ENCODE measurements around the gene OARD1.

OARD1 gene

DNA sequence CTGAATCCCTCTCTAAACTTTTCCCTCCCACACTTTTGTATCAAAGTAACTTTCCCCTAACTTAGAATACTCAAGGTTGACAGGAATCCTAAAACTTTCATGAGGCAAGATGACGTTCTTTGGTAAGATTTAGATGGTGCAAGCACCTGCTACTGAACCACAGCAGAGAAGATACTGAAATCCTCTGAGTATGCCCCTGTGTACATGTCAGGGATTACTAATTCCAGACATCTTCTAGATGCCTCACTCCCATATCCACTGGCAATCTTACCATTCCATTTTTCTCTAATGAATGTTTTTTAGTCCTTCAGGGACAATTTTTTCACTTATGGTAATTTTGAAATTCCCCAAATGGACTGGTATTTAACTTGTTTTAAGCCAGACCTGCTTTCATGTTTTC lies 10.1 kb downstream of the OARD1 start:
- Mint-ChIP-seq H3K27ac (no peak overlapping the region), H3K9me3 (no peaks in the 10 kb centered on the region), H3K4me3 (no peak overlapping the region), H3K27me3 (no peaks in the 10 kb centered on the region), H3K4me1 (peaks cover 11% of the 10 kb centered on the region)
- DNase-seq (no peak), ATAC-seq (no peak)

GRCh38 chr6:41061196-41061726 lies 10.9 kb downstream of the OARD1 start:
- Mint-ChIP-seq H3K9me3 (no peaks in the 10 kb centered on the region), H3K27me3 (no peaks in the 10 kb centered on the region), H3K4me3 (no peak overlapping the region), H3K27ac (no peak overlapping the region), H3K4me1 (peaks cover 5% of the 10 kb centered on the region)
- ATAC-seq (no peak), DNase-seq (no peak)

DNA sequence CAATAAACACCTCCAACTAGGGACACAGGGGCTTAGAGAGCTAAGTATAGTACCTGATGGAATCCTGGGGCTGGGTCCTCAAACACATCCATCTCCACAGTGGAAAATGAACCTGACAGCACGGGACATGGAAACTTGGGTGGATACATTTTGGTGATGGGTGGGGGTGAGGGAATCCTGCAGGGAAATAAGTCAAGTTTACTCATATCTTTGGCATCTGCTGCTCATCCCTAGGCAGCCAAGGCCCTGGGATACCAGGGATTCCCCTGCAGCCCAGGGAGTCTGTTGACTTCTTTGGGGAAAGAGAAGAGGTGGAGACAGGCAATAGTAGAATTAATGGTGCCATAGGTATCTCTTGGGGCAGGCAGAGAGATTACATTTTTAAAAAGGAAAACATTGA lies 12.6 kb downstream of the OARD1 start:
- H3K4me3 Mint-ChIP-seq = no peak overlapping the region
- H3K27ac Mint-ChIP-seq = no peak overlapping the region
- ATAC-seq (no peak), DNase-seq (no peak)
- no peaks in the 10 kb centered on the region for H3K27me3 Mint-ChIP-seq
- no peaks in the 10 kb centered on the region for H3K9me3 Mint-ChIP-seq
- H3K4me1 Mint-ChIP-seq = no peaks in the 10 kb centered on the region

DNA sequence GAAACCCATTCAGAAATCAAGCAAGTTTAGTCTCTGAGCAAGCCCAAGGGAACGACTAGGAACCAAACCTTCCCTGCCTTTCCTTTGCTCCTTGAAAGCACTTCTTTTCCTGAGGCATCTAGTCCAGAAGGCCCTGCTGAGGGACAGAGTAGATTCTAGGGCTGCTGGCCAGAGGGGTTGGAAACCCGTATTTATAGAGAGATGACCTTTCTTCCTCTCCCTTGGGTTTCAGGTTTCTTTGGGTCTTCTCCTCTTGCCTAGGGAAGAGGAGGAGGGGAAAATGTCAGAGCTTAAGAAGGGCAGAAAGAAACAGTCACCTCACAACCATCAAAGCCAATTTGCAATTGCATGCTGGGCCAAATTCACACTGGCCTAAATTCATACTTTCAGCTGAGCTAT lies 13.4 kb downstream of the OARD1 start:
- no peak overlapping the region for H3K27ac Mint-ChIP-seq

DNA sequence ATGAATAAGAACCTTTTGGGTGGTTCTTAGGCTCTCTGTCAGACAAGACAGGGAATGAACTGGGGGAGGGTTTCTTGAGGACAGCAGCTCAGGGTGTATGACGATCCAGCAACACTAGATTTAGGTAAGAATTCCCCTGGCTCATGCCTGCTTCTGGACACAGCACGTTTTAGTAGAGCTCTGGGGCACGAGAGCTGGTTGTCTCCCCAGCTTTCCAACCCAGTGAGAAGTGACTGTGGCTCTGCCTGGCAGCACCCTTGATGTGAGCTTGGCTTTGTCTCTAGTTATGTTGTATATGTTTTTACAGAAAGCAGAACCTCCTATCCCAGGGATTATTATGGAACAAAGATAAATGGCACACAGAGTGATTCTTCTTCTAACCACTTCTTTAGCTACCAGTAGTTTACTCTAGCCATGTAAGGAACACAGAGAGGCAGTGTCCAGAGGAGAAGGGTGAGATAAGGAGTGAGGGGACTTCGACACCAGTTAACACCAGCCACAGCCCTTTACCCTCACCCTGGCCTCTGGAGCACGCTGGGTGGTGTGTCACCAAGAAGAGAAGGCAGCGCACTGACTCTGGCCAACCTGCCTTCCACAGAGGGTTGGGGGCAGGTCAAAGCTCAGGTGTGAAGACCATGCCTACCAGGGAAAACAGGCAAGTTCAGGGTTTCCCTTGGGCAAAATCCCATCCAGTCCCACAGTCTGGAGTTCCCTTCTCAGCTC lies 15.2 kb downstream of the OARD1 start:
- Mint-ChIP-seq H3K4me1 (peaks cover 15% of the 10 kb centered on the region), H3K27me3 (no peaks in the 10 kb centered on the region), H3K9me3 (peaks cover 0 to under 1% of the 10 kb centered on the region in 2 donors), H3K4me3 (no peak overlapping the region), H3K27ac (peak overlapping the region in 1 of 2 donors; percentile 61)
- ATAC-seq (no peak), DNase-seq (no peak)

More for the DNA sequence above, 13.4 kb downstream of the OARD1 start:
- ATAC-seq (no peak), DNase-seq (no peak)
- Mint-ChIP-seq H3K4me3 (no peak overlapping the region), H3K9me3 (no peaks in the 10 kb centered on the region), H3K27me3 (no peaks in the 10 kb centered on the region), H3K4me1 (no peaks in the 10 kb centered on the region)

- peaks cover 0 to 6% of the 10 kb centered on the region in 2 donors for H3K9me3 Mint-ChIP-seq
- H3K27me3 Mint-ChIP-seq = no peaks in the 10 kb centered on the region
- DNase-seq (no peak), ATAC-seq (no peak)
- no peak overlapping the region for H3K4me3 Mint-ChIP-seq
- H3K27ac Mint-ChIP-seq = peak overlapping the region in 1 of 2 donors; percentile 2
- H3K4me1 Mint-ChIP-seq = peaks cover 19% of the 10 kb centered on the region
Measured at GRCh38 chr6:41055149-41055548, 17.0 kb downstream of the OARD1 start.

DNA sequence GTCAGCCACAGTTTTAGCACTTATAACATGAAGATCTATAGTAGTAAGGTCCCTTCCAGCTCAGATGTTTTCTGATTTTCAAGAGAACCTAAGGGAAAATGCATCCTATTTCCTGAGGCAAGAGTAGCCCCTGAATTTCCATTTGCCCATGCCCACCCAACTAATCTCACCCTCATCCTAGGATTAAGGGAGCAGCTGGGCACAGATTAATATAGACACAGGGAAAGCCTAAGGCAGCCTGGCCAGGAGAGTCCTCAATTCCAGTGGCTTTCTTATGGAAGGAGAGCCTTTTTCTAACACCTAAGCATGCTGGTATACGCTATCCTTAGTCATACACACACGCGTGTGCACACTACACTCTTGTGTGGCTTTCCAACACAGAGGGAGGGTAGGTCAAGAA lies 17.6 kb downstream of the OARD1 start:
- DNase-seq (no peak), ATAC-seq (no peak)
- peaks cover 19% of the 10 kb centered on the region for H3K4me1 Mint-ChIP-seq
- H3K27me3 Mint-ChIP-seq = no peaks in the 10 kb centered on the region
- H3K27ac Mint-ChIP-seq = no peak overlapping the region
- peaks cover 0 to 6% of the 10 kb centered on the region in 2 donors for H3K9me3 Mint-ChIP-seq
- H3K4me3 Mint-ChIP-seq = no peak overlapping the region

GRCh38 chr6:41053041-41053440 lies 19.1 kb downstream of the OARD1 start, which contains the start of gene APOBEC2:
TSS of gene APOBEC2 (plus strand) at chr6:41053202. CDS start at chr6:41053348, 146 bp downstream.
- H3K9me3 Mint-ChIP-seq = peaks cover 0 to 6% of the 10 kb centered on the region in 2 donors
- H3K4me1 Mint-ChIP-seq = peaks cover 19% of the 10 kb centered on the region
- peak within 1 kb of the TSS in 1 of 2 donors; percentile 3 for H3K4me3 Mint-ChIP-seq
- ATAC-seq (no peak), DNase-seq (no peak)
- no peaks in the 10 kb centered on the region for H3K27me3 Mint-ChIP-seq
- H3K27ac Mint-ChIP-seq = peak within 1 kb of the TSS; percentile 52 to 90

DNA sequence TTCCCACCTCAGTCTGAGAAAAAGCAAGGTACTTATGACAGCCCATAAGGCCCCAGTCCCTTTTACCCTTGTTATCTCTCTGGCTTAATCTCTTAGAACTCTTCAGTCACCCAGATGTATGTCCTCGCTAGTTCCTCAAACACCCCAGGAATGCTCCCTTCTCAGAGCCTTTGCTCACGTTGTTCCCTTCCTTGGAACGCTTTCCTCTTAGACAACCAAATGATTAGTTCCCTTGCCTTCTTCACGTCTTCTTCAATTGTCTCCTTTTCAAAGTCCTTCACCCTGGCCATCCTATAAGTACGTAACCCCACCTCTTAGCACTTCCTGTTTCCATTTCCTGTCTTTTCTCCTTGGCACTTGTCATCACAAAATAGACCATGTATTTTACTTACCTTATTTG lies 20.3 kb downstream of the OARD1 start:
- Mint-ChIP-seq H3K27ac (peak overlapping the region; percentile 23 to 52), H3K4me3 (peak overlapping the region in 1 of 2 donors; percentile 3), H3K9me3 (peaks cover 0 to 6% of the 10 kb centered on the region in 2 donors), H3K4me1 (peaks cover 19% of the 10 kb centered on the region), H3K27me3 (no peaks in the 10 kb centered on the region)
- ATAC-seq (peak; percentile 46), DNase-seq (no peak)

- no peak for DNase-seq
- Mint-ChIP-seq H3K27ac (no peak overlapping the region), H3K9me3 (peaks cover 0 to 6% of the 10 kb centered on the region in 2 donors), H3K4me3 (no peak overlapping the region), H3K27me3 (no peaks in the 10 kb centered on the region), H3K4me1 (peaks cover 19% of the 10 kb centered on the region)
- ATAC-seq = no peak
Measured at GRCh38 chr6:41050536-41050935, 21.6 kb downstream of the OARD1 start.

- DNase-seq (no peak), ATAC-seq (no peak)
- no peak overlapping the region for H3K4me3 Mint-ChIP-seq
- H3K4me1 Mint-ChIP-seq = peaks cover 19% of the 10 kb centered on the region
- no peak overlapping the region for H3K27ac Mint-ChIP-seq
- peaks cover 0 to 6% of the 10 kb centered on the region in 2 donors for H3K9me3 Mint-ChIP-seq
- H3K27me3 Mint-ChIP-seq = no peaks in the 10 kb centered on the region
Measured at GRCh38 chr6:41049955-41050354, 22.2 kb downstream of the OARD1 start.

- Mint-ChIP-seq H3K4me3 (no peak overlapping the region), H3K27me3 (no peaks in the 10 kb centered on the region), H3K27ac (peak overlapping the region in 1 of 2 donors; percentile 57), H3K9me3 (peaks cover 0 to 6% of the 10 kb centered on the region in 2 donors), H3K4me1 (peaks cover 19% of the 10 kb centered on the region)
- no peak for DNase-seq
- ATAC-seq = no peak
Measured at GRCh38 chr6:41049521-41049920, 22.6 kb downstream of the OARD1 start.

DNA sequence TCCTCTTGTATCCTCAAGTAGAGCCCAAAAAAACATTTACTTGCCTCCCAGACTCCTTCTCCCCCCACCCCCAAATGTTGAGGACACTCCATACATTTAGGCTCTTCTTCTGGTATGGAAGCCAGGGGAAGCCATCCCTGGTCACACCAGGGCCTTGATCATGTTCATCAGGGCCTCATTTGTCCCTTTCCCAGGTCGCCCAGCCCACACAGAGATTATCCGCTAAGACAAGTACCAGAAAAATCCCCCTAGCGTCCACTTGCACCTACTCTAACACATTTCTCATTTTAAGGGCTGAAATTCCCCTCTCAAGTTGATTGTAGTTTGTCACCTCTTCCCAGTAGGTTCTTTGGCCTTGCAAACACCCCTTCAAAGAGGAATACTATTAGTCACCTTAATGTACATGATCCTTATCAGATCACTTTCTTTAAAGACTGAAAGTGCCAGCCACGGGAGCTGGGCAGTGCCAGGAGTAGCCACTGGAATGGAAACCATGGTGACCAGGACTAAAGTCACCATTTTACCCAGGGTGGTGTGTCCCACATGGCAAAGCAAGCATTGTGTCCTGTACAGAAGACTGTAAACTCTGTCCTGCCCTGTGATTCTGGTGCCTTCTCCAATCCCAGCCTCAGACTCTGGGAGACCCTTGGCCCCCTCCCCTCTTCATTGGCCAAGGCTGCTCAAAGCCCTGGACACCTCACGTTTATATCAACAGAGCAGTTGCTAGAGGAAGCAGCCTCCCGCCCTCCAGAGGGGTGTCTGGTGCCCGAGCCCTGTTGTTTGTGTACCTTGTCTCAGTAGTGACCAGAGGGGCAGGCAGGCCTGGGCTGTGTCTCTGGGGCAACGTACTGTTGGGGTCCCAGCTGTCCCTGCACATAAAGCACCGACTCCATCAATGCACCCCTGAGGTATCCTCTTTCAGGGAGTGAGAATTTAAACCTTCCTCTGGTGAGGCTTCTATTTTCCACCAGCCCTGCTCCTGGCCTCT lies 24.1 kb downstream of the OARD1 start:
- Mint-ChIP-seq H3K27me3 (no peaks in the 10 kb centered on the region), H3K4me1 (peaks cover 15% of the 10 kb centered on the region), H3K4me3 (no peak overlapping the region), H3K27ac (no peak overlapping the region), H3K9me3 (peaks cover 0 to 6% of the 10 kb centered on the region in 2 donors)
- DNase-seq = no peak
- ATAC-seq = no peak

GRCh38 chr6:41047306-41047705 lies 24.9 kb downstream of the OARD1 start:
- Mint-ChIP-seq H3K9me3 (peaks cover 0 to 6% of the 10 kb centered on the region in 2 donors), H3K4me1 (peaks cover 7% of the 10 kb centered on the region), H3K27ac (no peak overlapping the region), H3K27me3 (no peaks in the 10 kb centered on the region), H3K4me3 (no peak overlapping the region)
- DNase-seq (no peak), ATAC-seq (no peak)

DNA sequence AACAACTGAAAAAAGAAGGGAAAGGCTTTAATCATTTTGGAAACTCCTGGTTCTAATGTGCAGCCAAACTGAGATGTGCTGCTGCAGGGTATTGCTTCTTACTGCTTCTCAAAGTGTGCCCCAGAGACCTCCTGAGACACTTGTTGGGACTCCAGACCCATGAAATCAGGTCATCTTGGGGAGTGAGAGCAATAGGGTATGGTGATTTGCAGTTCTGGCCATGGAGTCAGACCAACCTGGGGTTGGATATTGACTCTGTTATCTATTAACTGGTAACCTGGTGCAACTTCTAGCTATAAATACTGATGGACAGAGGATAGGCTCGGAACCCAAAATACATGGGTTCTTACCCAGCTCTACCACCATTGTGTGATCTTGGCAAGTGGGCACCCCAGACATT lies 26.1 kb downstream of the OARD1 start:
- no peak for DNase-seq
- Mint-ChIP-seq H3K9me3 (no peaks in the 10 kb centered on the region), H3K4me3 (no peak overlapping the region), H3K27ac (no peak overlapping the region), H3K4me1 (no peaks in the 10 kb centered on the region), H3K27me3 (no peaks in the 10 kb centered on the region)
- no peak for ATAC-seq

GRCh38 chr6:41045664-41046063 lies 26.5 kb downstream of the OARD1 start:
- no peak overlapping the region for H3K4me3 Mint-ChIP-seq
- DNase-seq (no peak), ATAC-seq (no peak)
- no peaks in the 10 kb centered on the region for H3K27me3 Mint-ChIP-seq
- no peaks in the 10 kb centered on the region for H3K9me3 Mint-ChIP-seq
- no peaks in the 10 kb centered on the region for H3K4me1 Mint-ChIP-seq
- no peak overlapping the region for H3K27ac Mint-ChIP-seq

All from stimulated activated naive CD8-positive, alpha-beta T cell treated with anti-CD3 and anti-CD28 coated beads, Interleukin-15, amount 100 ng/mL, for 72 hours (primary cell).